ENCODE data around the gene SLC12A7.

DNA sequence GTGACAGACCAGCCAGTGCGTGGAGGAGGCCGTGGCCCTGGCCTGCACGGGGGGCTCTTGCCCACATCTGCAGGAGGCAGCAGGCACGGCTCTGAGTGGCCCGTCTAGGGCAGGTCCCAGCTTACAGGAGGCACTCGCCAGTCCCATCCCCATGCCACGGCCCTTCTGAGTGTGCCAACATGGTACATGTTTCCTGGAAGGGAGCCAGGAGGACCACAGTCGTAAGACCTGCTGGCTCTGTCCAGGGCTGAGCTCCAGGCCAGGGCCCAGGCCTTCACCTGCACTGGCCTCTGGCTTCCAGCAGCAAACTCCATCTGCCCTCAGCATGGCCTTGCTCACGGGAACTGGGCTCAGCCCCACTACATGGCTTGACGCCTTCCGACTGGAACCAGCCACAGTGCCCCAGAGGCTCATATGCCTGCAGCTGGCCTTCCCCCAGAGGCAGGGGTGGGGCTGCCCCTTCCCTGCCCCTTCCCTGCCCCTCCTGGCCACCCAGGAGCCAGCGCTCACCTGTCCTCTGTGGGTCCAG lies 99.5 kb downstream of the SLC12A7 start:
- TF ChIP-seq, protein P1, sequence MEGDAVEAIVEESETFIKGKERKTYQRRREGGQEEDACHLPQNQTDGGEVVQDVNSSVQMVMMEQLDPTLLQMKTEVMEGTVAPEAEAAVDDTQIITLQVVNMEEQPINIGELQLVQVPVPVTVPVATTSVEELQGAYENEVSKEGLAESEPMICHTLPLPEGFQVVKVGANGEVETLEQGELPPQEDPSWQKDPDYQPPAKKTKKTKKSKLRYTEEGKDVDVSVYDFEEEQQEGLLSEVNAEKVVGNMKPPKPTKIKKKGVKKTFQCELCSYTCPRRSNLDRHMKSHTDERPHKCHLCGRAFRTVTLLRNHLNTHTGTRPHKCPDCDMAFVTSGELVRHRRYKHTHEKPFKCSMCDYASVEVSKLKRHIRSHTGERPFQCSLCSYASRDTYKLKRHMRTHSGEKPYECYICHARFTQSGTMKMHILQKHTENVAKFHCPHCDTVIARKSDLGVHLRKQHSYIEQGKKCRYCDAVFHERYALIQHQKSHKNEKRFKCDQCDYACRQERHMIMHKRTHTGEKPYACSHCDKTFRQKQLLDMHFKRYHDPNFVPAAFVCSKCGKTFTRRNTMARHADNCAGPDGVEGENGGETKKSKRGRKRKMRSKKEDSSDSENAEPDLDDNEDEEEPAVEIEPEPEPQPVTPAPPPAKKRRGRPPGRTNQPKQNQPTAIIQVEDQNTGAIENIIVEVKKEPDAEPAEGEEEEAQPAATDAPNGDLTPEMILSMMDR (optimal IDR thresholded peaks at IDR 0.05 in 1 of 3, IDR thresholded peaks at IDR 0.05 in 1 of 3, conservative IDR thresholded peaks at IDR 0.05 in 1 of 3; ENCODE audit: extremely low read depth in 1 of 3, insufficient read depth in 2 of 3, low read length in 3 of 3), result no peak
- TF ChIP-seq EZH2 (IDR thresholded peaks at IDR 0.05; ENCODE audit: low read length), result no peak

All from keratinocyte (primary cell).